ENCODE data around the gene ISL2.

The ISL2 gene

DNA sequence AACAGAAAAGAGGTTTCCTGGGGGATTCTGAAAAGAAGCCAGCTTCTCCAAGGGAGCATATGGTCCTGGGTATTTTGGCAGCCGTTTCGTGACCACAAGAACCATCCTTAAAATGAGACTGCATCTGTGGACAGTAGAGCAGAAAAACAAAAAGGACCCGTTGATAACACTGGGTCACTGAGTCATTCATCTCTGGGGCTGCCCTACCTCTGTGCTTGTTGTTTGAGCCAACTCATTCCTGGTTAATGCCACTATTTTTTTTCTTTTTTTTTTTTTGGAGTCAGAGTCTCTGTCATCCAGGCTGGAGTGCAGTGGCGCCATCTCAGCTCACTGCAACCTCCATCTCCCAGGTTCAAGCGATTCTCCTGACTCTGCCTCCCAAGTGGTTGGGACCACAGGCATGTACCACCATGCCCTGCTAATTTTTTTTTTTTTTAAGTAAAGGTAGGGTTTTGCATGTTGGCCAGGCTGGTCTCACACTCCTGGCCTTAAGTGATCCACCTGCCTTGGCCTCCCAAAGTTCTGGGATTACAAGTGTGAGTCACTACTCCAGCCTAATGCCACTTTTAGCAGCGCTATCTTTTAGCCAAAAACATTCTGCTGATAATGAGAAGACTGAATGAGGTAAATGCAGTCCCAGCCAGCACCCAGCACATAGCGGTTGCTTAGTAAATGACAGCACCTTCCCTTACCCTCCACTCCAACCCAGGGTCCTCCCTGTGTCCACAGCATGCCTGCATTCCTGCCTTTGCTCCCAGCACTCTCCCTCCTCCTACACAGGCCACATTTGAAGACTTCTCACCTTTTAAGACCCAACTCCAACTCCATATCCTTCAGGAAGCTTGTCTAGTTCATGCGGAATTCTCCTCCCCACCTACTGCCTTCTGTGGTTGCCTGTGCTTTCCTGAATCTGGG, 9.1 kb upstream of the ISL2 start:
- DNase-seq (ENCODE audit: low read depth): no peak

- DNase-seq (ENCODE audit: low read depth): no peak
Observed at GRCh38 chr15:76328106-76328696, 8.4 kb upstream of the ISL2 start.

- DNase-seq (ENCODE audit: low read depth): no peak
Observed at GRCh38 chr15:76328958-76329357, 7.6 kb upstream of the ISL2 start.

- DNase-seq (ENCODE audit: low read depth): no peak
Observed at GRCh38 chr15:76330080-76330680, 6.4 kb upstream of the ISL2 start.

- no peak for DNase-seq (ENCODE audit: low read depth)
Observed at GRCh38 chr15:76332796-76333195, 3.8 kb upstream of the ISL2 start.

DNA sequence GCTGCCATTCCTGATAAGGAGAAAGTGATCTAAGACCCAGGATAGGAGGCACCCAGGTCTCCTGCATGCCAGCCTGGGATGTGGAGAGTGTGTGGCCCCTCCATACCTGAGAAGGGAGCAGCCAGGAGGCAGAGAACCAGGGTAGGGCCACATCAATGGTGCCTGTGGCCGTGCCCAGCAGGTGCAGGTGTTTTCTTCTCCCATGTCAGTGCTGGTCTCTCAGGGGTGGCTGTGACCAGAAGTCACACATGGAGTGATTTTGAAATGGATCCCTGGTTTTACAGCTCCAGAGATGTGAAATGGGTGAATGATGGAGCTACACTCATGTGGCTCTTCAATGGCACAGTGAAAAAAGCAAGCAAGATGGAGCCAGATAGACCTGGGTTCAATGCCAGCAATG, 3.3 kb upstream of the ISL2 start:
- DNase-seq (ENCODE audit: low read depth): no peak

DNA sequence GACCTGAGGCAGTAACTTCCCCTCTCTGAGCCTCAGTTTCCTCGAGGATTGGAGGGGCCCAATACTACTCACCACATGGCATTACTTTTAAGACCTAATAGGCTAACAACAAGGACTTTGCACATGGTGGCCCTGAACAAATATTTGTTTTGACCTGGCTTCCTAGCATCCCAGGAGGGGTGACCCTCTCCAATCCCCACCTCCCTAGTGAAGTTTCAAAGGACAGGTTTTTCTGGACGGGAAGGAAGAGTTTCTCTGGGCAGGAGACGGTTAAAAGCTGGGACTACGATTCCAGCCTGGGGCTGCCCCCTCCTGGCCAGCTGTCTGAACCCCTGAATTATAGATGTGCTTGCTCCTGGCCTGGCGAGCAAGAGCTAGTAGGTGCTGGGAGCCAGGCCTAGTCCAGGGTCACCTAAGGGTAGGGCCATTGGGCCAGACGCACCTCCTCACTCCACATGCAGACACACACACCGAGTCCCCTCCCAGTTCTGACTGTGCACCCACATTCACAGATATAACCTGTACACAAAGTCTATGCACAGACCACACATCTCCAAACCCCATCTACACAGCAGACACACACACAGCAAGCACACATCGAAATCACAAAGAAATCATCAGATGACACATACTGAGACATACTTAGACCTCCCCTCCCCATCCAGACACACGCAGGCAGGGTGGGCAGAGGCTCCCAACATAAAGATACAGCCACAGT, 2.7 kb upstream of the ISL2 start:
- DNase-seq (ENCODE audit: low read depth): no peak

DNA sequence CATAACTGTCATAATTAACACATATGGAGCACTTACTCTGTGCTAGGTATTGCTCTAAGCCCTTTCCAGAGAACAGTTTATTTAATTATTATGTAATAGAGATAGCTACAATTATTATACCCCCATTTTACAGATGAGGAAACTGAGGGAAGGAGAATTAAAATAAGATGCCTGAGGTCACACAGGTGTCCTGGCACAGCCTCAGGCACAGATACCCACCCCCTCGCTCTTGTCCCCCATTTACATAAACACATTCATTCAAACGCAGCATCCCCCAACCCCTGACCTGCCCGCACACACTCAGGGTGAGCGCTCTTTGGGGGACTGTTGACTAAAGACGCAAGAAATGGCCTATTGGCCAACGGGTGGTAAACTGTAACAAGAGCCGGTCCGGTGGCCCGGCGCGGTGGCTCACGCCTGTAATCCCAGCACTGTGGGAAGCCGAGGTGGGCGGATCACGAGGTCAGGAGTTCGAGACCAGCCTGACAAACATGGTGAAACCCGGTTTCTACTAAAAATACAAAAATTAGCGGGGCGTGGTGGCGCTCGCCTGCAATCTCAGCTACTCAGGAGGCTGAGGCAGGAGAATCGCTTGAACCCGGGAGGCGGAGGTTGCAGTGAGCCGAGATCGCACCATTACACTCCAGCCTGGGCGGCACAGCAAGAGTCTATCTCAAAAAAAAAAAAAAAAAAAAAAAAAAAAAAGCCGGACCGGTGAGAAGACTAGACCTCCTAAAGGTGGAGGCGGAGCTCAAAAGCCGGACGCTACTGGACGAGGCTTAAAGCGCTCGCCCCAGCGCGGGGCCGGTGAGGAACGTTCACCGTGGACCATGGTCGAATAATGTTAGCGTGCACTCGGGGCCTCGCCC, 1.9 kb upstream of the ISL2 start:
- DNase-seq (ENCODE audit: low read depth): no peak

GRCh38 chr15:76335307-76336253, 993 bp upstream of the ISL2 start:
- no peak for DNase-seq (ENCODE audit: low read depth)

DNA sequence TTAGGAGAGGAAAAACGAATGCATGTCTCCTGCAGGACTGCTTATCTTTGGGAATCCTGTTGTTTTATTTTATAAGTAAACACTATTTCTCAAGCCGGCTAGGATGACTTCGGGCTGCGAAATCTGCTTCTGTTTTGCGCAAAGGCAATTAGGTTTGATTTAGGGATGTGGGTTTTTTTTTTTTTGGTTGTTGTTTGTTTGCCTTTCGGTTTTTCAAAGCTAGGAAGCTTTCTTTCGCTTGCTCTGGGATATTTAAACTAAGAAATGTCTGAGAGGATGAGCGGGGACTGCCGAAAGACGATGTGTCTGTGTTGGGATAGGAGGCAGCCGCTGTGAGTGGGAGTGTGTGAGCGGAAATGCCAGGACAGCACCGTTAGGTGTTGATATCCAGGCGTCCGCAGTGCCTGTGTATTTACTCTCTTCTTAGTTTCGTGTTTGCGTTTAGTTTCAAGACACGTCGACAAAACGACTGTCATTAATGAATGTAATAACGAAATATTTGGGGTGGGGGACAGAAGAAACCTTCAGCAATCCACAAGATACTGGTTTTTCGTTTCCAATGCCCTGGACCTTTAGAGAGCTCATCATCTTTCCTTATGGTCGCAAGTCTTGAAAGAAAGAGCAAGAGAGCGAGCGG, 604 bp downstream of the ISL2 start:
- no peak for DNase-seq (ENCODE audit: low read depth)

GRCh38 chr15:76337696-76338485, 1.3 kb downstream of the ISL2 start:
- DNase-seq (ENCODE audit: low read depth): no peak

DNA sequence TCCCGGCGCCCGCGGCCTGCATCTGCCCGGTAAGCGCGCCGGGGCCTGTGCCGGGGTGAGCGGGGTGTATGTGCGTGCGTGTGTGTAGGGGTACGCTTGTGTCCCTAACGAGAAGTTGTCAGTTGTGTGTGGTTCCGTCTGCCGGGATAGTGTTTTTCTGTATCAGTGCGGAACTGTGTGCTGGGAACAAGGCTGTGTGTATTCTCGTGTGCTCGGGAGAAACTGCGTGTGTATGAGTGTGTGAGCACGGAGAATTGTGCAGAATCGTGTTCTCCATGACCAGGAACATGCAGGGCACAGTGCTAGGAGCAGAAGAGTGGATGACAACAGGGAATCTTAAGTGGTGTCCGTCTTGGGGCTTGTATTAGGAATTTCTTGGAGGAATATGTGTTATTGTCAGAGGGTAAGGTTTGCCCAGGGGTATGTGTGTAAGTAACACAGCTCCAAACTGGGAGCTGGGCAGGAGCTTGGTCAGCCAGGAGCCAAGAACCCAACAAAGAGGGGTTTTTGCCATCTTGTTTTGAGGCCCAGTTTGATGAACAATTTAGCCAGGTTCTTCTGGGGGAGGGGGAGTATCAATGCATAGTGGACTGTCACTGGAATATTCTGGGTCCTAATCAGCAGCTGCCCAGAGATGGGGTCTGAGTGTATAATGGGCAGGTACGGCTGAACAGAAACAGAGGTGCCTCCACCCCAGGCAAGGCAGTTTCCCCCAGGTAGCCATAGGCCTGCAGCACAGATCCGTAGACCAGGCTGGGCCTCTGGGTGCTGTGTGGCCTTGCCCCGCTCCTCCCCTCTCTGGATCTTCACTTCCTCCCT, 2.1 kb downstream of the ISL2 start:
- no peak for DNase-seq (ENCODE audit: low read depth)

DNA sequence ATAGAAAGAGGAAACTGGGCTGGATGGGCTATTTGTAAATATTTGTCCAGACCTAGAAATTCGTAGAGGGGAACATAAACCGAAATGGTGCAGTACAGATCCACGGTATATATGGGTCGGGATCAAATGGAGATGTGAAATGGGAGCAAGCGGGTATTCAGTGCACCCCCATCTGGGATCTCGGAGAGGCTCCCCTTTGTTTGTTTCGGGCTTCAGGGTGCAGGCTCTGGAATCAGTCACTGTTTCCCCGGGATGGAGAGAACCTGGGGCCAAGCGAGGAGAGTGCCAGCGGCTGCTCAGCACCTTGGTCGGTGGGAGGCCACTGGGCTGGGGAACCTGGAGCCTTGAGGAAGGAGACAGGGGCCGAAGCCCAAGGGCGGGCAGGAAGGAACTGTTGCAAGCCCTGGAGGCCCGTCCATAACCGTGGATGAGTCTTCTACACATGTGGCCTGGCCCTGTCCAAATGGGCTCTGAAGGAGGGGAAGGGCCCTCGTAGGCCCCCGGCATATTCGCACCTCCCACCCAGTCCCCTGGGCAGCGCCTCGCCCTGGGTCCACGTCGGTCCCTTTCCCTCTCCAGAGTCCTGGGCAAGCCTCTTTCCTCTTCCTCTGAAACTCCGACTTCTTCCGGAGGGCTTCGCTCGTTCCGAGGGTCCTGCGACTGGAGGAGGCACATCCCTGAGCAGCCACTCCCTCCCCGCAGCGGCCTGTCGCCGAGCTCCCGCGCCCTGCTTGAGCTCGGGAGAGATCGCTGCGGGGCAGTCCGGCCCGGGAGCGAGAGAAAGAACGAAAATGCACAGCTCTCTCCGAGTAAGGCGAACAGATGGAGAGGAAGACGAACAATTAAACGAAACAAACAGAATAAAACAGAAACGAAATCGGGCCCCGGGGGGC, 3.0 kb downstream of the ISL2 start:
- DNase-seq (ENCODE audit: low read depth): no peak

- no peak for DNase-seq (ENCODE audit: low read depth)
Observed at GRCh38 chr15:76340198-76340802, 3.7 kb downstream of the ISL2 start.

- no peak for DNase-seq (ENCODE audit: low read depth)
Observed at GRCh38 chr15:76340803-76341365, 4.3 kb downstream of the ISL2 start.

GRCh38 chr15:76341366-76342057, 4.9 kb downstream of the ISL2 start:
- DNase-seq (ENCODE audit: low read depth): no peak

Measured in T-helper 22 cell (primary cell).